GM18519 (cell line): ENCODE data around the gene BTAF1.

ENCODE experiments used
- ATAC-seq: cut with Tn5 transposase; IDR thresholded peaks from one replicate; pipeline ENCODE4 v1.9.1; 2021; ENCODE audit warnings: mild to moderate bottlenecking, moderate library complexity; ENCODE audit not compliant: unreplicated experiment, low FRiP score

BTAF1 gene

DNA sequence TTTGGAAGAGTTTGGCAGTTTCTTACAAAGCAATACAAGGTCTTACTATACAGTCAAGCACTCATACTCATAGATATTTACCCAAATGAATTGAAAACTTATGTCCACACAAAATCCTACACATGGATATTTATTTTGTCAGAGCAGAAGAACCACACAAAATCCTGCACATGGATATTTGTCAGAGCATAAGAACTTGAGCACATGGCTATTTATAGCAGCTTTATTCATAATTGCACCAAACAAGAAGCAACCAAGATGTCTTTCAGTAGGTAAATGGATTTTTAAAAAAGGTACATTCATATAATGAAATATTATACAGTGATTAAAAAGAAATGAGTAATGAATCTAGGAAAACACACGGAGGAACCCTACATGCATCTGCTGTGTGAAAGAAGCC is 115.4 kb downstream of the BTAF1 start:
- ATAC-seq, result no peak

DNA sequence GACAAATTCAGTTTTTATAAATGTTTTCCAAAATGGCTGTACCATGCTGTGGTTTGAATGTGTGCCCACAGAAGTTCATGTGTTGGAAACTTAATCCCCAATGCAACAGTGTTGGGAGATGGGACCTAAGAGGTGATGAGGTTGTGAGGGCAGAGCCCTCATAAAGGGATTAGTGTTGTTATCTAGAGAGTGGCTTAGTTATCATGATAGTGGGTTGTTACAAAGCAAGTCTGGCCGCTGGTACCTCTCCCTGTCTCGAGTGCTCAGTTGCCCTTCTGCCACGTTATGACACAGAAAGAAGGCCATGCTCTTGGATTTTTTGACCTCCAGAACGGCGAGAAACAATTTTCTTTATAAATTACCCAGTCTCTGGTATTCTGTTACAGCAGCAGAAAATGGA is 119.0 kb downstream of the BTAF1 start:
- no peak for ATAC-seq

DNA sequence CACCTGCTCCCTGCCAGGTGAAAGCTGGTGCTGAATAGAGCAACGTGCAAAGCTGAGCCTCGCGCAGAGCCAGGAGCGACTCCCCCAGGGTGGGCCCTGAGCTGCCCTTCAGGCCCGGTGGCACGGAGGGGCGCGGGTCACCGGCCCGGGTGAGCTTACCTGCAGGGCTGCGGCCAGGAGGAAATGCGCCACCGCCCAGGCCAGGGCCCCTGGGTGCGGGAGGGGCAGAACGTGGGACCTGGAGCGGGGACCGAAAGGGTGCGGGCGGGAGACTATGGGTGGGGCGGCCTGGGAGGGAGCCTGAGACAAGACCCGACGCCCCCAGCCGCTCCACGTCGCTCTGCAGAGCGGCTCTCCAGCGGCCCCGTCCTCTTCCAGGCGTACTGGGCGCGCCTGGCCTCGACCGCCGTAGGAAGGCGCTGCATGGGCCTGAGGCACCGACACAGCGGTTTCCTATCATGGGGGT is 122.1 kb downstream of the BTAF1 start:
- no peak for ATAC-seq

DNA sequence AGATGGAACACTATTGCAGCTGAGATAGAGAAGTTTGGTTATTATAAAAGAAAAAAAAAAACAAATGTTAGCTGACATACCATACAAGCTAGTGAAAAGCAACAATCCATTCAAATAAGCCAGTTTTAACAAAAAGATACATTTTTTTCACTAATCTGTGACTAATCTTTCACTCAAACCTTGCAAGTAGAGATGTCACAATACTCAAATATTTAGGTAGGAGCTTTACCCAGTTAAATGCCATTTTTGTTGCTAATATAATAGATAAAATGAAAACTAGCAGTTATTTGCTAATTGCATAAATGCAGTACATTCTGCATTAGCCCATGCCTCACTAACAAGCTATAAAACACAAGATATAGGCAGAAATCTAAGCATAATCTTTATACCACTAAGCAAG is 123.6 kb downstream of the BTAF1 start:
- ATAC-seq, result no peak

DNA sequence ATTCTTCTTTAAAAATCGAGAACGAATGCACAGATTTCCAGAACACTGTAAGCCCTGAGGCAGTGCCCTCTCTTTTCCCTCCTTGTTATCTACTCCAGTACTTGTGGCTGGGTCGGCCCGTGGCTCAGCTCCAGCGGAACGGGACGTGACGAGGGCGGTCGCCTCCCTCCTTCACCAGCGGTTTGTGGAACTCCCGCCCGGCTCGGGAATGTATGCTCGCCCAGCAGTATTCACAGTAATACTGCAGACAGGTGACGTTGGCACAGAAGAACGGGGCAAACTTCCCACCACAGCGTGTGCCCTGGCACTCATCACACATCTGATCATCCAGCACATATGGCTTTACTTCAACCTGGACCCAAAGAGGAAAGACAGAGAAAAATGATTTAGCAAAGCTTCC is 128.5 kb downstream of the BTAF1 start:
- ATAC-seq, result no peak

DNA sequence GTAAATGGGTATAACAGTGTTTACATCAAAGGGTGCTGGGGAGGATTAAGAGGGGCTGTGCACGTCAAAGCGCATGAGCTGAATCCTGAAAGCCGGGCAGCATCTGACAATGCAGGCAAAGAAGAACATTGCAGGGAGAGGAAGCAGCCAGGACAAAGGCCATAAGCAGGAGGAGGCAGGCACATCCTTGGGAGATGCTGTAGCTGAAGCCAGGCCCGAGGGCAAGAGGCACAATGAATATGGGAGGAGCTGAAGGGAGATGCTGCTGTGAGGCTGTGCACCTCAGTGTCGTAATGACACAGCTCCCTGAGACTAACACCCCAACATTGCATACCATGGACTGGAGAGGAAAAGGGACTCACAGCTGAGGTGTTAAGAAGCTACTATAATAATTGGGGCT is 129.2 kb downstream of the BTAF1 start:
- no peak for ATAC-seq

DNA sequence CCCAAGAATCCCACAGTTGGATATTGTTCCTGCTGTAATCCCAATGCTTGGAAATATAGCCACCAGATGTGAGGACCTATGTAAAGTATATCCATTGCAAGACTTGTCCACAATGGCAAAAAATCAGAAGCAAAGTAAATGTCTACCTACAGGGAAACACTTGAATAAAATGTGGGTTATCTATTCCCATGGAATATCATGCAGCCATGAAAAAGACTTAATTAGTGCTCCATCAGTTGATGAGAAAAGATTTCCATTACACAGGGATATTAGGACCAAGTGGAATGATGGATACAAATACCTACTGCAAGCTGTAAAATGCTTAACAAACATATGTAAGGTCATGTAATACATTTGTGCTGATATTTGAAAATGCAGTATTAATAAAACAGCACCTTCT is 131.2 kb downstream of the BTAF1 start:
- no peak for ATAC-seq

DNA sequence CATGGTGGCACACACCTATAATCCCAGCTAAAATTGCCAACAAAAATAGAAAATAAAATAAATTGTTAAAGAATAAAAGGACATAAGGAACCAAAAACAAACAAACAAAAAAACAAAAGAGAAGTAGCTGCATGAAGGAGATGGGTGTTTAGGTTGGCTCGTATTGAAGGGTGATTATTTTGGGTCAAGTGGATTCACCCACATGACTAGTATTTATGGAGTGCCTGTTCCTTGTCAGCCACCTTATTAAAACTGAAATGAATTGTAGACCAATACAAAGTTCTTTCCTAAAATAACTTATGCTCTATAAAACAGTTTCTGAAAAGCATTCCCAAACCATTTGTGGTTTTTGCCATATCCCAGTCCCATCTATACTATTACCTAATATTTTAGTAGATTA is 138.7 kb downstream of the BTAF1 start:
- ATAC-seq, result no peak

DNA sequence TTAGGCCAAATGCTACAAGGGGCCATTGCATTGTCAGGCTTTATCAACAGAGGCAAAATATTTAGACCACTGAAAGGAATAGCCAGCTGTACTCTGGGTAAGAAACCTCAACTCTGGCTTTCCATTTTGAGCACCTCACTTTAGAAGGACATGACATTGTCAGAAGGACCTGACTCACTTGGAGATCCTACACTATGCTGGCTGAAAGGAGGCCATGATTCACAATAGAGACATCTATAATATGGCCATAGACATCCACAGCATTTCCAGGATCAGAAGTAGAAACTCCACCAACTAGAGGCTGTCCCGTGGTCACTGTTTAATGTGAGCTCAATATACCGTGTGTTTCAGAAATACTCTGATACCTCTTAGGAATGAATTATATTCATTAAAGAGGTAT is 140.9 kb downstream of the BTAF1 start:
- ATAC-seq, result no peak

DNA sequence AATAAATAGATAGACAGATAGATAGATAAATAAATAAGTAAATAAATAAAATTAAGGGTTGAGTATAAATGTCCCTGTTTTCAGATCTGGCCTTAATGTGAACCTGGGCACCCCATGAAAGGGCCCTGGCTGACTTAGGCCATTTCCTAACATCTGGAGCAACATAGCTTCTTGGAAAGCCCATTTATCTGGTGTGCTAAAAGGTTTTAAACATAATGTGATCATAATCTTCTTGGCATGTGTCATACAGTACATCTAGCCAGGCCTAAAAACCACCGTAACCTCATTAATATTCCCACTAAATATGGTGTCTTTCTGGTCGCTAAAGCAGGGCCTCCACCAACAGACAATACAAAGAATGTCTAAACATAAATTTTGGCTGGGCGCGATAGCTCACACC is 142.8 kb downstream of the BTAF1 start:
- no peak for ATAC-seq

DNA sequence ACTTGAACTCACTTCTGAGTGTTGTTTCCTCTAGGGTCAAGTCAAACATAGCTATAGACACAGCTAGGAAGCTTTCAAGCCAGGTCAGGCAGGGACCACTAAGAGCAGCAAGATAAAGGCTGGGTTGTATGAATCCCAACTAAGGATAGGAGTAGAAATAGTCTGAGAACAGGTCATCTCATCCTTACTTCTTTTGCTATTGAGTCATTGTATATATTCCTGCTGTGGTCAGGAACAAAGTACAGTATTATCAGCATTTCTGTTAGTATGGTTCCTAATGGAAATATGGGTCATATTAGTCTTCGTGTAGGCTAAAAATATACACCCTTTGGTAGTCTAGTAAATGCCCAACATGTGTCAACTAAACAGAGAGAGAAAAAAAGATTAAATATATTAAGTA is 145.3 kb downstream of the BTAF1 start:
- no peak for ATAC-seq

DNA sequence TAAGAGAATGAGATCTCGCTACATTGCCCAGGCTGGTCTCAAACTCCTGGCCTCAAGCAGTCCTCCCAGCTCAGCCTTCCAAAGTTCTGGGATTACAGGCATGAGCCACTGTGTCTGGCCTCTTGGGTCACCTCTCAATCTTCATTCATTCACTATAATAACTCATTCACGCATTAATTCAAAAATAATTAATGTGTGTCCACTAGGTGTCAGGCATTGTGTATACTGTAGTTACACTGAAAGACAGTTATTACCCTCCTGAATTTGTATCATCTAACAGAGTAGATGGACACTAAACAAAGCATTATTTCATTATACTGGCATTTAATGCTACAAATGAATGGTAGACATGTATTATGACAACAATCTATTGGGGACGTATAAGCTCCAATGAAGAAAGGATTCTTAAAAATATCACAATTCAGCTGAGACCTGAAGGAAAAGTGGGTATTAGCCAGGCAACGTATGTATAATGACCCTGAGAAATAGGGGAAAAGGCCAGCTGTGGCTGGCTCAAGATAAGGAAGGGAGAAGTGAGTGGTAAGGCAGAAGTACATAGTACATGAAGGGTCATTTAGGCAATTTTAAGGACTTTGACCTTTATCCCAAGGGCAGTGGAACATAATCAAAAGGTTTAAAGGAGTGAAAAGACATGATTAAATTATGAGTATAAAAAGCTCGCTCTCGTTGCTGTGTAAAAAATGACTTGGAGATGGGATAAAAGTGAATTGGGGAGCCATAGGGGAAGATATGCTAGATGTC is 150.7 kb downstream of the BTAF1 start:
- no peak for ATAC-seq

DNA sequence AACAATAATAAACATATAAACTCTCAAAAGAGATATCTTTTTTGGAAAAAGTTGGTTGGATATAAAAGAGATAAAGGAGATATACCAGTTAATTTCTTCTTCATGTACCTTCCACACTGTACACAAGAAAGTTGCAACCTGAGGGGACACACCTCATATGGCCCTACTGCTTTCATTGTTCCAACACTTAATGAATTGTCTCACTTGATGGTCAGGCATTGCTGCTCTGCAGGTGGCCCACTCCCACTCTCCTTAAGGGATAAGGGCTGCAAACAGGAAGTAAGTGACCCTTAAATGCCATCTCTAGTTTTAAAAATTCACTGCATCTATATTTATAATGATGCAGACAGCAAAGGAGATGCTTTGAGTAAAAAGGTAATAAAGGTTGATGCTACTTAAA is 152.3 kb downstream of the BTAF1 start:
- no peak for ATAC-seq

DNA sequence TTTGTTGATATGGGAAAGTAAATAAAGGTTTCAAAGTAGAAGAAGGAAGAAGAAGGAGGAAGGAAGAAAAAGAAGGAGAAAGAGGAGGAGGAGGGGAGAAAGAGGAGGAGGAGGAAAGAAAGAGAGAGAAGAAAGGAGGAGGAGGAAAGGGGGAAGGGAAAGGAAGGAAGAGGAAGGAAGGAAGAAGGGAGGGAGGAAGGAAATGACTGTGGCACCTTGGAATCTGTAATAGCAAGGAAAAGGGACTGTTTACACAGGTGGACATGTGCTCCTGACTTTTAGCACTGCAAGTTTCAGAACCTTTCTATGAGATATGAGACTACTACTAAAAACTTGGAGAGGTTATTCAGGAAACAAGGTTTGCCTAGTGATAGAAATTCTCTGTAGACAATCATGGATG is 153.2 kb downstream of the BTAF1 start:
- no peak for ATAC-seq

DNA sequence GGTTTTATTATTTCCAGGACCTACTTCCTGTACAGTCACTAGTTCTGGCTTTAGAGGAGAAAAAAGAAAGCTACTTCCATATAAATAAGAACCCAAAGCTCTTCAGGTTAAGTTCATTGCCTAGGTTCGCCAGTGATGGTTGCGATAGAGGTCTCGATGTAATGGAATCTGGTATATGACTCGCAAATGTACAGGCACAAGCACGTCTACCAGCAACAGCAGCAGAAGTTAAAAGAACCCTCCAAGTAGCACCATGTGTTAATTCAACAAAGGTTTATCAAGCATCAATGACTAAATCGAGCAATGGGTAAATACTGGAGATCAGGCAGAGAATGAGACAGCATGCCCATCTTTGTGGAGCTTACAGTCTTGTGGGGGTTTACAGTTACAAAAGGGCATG is 155.4 kb downstream of the BTAF1 start:
- ATAC-seq, result no peak
